Hematopoietic multipotent progenitor cell (in vitro differentiated cells): ENCODE data around the gene GLIS1. TPM values are rescaled to one million over a fixed set of nuclear protein-coding genes. Genes with fewer than 3 reads are reported as not detected.
A peak's percentile ranks its signal among the peaks of the same experiment; 100 is the strongest.

ENCODE experiments used
- DNase-seq, 3 donors: peaks; one replicate each; pipeline ENCODE4 v3.0.0-alpha.2; 2011 to 2015; ENCODE audit warnings: low read depth in 2 of 3, low spot score in 2 of 3
- total RNA-seq: library from RNA; depleted of rRNA; stranded (reverse); fragments of >200 nt; gene quantifications from one replicate; pipeline ENCODE4 v1.2.3, GENCODE V29; 2012

Gene GLIS1
- total RNA-seq, 1 donor, result not detected

DNA sequence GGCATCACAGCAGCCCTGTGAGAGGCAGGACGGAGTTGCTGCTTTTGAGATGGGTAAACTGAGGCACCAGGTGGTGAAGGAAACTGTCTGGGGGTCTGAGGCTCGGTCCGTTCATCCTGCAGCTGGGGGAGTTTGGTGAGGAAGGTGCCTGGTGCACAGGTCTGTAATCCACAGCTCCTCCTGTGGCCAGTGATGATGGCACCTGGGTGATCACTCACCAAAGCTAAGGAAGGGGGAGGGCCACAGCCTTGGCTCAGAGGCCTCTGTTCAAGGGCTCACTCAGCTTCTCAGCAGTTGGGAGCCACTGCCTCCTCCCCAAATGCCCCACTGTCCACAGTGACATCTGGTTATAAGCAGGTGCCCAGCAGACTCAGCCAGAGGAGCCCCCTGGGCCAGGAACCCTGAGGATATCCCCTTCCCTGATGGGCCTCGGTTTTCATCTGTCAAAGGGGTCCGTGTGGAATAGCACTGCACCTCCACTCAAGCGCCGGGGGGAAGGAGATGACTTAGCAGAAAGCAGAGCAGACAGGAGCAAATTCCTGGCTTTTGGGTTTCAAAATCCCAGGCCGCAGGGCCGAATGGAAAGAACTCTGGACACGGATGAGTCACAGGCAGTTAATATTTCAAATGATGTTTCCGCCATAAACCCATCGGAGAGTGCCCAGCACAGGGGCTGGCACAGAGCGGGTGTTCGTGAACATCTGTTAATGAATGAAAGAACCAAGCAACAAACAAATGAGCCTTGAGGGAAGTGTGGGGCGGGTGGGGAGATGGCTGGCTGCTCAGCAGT, 197.0 kb downstream of the GLIS1 start:
- DNase-seq, result peak in 2 of 3 donors; percentile 26 to 52

DNA sequence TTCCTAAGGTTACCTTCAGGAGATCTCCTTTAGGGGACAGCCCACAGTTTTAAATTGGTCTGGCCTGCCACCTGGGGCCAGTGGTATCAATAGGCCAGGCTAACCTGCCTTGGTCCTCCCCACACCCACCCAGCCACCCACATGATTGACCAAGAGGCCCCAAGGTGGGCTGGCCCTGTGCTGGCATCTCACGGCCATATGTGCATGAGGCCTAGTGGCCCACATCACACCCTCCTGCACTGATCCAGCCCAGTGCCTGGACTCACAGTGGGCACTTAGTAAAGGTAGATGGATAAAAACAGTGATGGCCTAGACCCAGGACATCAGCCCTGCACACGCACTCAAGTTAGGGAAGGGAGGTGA, 197.7 kb downstream of the GLIS1 start:
- DNase-seq, result no peak

DNA sequence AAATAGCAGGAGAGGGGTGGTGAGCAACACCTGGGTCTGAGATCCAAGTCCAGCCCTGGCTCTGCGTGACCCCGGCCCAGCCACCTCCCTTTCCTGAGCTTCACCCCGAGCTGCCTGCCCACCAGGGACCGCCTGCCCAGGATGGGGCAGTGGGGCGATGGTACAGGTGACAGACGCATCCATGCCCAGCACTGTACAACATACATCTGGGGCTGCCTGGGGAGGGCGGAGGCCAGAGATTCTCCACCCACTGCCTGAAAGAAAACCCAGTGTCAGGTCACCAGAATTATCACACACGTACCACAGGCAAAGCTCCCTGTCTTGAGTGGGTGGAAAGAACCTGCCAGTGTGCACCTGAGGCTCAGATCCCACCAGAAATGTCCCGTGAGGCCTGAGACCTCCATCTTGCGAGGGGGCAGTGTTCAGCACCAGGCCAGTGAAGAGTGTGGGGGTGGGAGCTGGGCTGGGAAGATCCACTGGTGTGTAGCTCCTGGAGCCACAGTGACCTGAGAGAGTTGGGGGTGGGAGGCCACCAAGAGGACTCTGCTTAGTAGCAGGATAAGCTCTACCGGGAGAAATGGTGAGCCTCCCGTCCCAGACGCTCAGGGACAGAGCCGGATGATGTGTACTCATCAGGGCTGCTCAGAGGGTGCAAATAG, 198.2 kb downstream of the GLIS1 start:
- no peak for DNase-seq

DNA sequence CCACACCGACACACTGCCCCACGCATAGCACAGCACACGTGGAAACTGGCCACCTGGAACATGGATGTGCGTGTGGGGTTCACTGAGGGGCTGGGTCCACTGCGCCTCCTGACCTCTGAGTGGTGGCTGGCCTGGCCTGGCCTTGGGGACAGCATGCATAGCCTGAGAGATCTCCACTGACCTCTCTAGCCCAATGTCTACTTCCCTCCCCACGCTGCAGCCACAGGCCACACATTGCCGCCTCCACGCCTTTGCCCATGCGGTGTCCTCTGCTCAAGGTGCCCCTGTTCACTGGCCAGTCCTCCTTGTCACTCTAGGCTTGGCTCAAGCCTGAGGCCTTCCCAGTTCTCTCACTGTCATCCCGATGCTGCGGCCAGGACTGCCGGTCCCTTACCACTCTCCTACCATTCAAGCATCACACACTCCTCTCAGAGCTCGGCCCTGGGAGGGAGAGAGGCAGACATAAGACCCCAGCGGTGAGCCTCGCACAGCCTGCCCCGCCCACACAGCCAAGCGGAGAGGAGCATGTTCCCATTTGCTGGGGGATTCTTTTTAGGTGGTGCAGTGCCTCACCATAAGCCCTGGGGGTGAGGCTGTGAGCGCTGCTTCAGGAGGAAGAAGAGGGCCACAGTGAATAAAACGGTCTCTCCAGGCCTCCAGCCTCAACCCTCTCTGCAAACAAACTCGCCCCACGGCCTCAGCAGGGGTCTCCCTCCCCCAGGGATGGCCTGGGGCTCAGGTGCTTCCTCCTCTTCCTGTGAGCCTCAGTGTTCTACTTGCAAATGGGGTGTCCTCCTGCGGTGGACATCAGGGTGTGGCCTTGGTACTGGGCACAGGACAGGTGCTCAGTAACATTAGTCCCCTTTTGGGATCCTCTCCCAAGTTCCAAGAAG, 199.0 kb downstream of the GLIS1 start:
- no peak for DNase-seq

DNA sequence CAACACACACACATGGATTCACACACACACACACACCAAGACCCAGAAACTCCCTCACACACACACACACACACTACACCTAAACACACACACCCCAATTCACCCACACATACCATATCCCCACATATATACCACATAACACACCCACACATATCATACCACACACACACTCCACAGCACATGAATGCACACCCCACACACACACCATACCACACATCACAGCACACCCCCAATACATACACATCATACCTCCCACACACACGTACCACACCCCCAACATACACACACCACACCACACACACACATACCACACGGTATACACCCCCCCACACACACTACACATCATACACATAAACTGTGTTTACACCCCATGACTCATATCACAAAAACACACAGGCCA, 199.7 kb downstream of the GLIS1 start:
- no peak for DNase-seq

DNA sequence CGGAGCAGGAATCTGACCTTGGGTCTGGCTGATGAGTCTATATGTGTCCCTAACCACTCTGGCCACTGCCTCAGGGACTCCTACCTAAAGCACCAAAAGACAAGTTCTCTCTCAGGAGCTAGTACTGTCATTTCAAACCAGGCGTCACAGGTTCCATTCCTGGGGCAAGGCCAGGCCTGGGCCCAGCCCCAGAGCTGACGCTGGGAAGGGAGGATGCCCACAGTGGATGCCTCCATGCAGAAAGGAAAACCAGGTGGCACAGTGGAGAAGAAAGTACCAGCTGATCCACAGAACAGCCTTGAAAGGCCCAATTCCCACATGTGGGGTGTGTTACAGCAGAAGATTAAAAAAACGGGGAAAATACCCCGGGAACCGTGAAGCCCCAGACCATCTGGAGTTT, 202.4 kb downstream of the GLIS1 start:
- DNase-seq, result no peak

DNA sequence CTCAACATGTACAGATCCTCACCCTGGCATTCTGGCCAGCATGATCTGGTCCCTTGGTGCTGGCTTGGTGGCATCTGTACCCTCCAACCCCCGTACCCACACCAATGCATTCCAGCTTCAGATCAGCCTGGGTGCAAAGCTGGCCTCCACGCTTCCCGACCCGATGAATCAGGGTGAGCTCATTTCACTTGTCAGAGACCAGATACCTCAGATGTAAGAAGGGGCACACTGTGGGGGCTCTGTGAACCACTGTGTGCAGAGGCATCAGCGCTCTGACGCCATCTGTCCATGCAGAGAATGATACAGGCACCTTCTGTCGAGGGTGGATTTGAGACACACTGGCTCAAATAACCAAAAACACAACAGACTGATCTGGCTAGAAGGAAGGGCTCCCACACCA, 203.1 kb downstream of the GLIS1 start:
- DNase-seq, result no peak

DNA sequence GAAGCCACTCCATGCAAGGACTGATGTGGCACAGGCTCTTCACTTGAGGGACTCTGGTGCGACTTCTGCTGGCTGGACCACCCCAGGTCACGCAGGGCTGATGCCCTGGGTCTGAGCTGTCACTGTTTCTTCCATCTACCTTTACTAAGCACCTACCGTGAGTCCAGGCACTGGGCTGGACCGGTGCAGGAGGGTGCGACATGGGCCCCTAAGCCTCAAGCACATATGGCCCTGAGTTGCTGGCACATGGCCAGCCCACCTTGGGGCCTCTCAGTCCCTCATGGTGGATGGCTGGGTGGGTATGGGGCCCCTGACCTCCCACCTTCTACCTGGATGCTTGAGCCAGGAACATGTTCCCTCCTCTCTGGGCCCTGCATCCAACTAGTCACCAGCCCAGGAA, 203.7 kb downstream of the GLIS1 start:
- DNase-seq, result no peak

DNA sequence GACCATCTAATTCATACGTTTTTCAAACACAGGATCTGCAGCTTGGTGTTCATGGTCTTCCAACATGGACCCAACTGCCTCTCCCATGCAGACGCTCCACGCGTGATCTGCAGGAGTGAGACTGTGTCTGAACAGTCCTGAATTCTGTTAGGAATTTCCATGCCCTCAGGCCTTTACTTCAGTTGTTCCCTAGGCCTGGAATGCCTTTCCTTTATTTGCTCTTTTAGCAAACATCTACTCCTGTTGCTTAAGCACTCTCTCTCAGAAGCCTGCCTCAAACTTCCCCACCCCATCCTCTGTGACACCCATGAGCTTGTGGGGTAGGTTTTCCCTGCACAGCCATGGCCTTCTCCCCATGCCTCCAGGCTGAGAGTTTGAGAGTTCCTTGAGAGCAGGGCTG, 206.1 kb downstream of the GLIS1 start:
- DNase-seq, result no peak

DNA sequence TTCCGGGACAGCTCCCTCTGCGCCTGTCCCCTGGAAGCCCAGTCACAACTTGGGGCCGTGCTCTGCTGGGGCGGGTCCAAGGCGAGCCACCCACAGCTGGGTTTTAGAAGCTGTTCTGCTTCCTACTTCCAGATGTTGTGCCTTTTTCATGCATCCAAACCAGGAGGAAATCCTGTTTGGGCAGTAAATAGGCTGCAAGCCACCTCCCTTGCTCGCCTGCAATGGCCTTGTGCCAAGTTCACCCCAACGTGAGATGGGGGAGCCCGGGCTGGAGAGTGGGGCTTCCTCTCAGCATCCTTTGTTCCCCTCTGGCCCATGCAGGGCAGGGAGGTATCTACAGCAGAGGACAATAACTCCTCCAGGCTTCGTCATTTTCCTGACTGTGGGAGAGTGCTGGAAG, 206.6 kb downstream of the GLIS1 start:
- peak in 2 of 3 donors; percentile 16 to 56 for DNase-seq

DNA sequence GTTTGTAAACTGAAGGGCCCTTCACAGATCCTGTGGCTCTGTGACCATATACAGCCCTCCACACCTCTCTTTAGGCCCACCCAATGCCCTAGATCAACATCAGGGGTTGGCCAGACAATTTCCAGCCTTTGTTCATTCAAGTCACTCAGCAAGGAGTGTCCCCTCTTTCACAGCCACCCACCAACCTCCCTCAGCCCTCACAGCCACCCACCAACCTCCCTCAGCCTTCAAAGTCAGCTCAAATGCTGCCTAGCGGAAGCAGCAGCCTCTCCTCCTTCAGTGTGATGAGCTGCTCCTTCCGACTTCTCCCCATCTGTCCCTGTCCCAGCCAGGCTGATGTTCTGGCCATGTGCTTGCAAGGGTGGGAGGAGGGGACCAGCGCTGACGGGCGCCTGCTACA, 208.4 kb downstream of the GLIS1 start:
- DNase-seq, result no peak

DNA sequence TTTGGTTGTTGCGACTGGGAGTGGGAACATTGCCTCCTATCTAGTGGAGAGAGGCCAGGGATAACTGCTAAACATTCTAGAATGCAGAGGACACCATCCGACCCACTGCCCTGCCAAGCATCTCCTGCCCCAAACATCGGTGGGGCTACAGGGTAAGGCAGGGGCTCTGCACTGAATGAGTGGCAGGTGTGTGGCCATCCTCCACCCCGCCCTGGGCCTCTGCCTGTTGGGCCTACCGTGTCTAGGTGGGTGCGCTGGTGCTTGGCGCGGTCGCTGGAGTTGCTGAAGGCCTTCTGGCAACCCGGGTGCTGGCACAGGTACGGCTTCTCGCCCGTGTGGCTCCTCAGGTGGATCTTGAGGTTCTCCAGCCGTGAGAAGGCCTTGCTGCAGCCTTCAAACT, 209.4 kb downstream of the GLIS1 start:
- no peak for DNase-seq

DNA sequence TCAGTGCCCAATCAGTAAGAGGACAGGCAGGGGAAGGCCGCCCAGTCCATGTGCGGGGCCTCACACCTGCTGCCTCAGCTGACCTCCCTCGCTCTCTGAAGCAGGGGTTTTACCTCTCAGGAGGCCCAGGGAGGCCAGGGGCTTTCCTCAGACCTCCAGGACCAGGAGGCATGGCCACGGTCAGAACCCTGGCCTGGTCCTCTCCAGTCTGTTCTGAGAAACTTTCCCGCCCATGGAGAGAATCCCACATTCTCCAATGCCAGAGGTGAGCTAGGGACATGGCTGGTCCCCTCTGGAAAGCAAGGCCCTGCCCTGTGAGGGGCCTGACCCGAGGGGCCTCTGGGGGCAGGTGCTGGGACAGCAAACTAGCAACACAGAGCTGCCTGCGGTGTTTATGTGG, 211.6 kb downstream of the GLIS1 start:
- DNase-seq, result no peak

DNA sequence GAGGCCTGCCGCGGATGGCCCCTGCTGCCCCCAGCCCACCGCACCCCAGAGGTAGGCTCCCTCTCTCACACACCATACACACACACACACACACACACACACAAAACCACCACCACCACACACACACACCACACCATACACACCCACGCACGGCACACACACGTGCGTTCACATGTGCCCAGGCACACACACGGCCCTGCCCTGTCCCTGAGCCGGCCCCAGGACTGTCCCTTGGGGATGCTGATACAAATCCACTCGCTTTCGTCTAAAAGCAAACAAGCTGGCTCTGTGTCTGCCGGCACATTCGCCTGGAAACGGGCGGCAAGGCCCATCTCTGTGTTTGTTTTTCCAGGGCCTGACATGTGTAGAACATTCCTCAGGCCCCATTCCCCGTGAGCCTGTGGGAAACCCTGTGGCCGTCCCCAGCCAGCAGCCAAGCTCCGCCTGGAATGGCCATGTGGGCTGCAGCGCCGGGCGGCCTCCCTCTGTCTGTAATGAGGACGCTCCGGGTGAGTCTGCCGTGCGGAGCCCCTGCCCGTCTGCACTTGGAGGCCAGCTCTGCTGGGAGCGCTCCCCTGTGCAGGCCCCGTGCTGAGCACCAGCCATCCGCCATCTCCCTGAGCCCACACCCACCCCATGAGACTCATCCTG, 212.4 kb downstream of the GLIS1 start:
- DNase-seq, result no peak

DNA sequence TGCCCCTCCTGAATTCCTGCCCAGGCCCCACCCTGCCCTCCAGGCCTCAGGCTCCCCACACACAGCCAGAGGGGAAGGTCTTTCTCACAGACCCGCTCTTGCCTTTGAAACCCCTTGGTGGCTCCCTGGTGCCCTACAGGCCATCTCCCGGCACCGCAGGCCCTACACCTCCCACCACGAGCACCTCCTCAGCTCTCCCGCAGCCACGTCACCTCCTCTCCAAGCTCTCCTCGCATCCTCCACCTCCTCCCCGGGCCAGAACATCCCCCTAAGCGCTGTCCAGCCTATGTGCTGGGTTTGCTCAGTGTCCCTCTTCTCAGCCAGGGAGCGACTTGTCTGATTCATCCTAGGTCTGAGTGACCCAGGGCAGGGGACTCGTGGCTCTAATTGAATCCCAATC, 213.4 kb downstream of the GLIS1 start:
- no peak for DNase-seq

DNA sequence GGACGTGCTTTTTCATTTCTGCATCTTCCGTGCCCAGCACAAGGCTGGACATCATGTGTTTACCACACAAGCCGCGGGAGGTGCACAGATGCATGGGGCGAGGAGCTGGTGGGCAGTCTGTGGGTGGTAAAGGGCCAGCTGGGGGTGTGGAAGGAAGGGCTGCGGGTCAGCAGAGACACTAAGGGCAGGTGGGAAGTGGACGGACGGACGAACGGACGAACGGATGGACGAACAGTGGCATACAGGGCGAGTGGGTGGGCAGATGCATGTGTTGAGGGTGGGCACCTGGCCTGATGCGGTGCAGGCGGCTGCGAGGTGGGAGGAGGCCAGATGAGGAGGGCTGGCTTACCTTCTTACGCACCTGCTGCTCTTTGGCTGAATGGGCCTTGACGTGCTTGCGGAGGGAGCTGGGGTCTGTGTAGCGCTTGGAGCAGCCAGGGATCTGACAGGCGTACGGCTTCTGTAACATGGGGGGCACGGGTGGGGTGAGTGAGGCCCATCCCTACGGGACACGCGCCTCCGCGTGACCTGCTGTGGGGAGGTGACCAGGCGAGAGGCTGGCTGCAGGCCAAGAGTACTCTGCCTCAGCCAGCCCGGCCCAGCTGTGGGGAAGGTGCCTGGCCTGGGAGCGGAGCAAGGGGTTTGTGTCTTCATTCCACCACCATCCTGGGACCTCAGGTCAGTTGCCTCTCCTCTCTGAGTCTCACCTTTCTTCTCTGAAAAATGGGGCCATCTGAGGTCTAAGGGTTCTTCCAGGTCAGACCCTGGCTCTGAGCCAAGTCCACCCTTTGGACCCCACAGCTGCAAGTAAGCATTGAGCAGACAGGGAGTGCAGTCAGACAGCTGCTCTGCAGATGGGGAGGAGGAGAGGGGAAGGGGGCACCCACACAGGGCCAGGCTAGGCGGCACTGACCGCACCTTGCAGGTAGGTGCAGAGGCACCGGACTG, 214.3 kb downstream of the GLIS1 start:
- DNase-seq, result no peak

DNA sequence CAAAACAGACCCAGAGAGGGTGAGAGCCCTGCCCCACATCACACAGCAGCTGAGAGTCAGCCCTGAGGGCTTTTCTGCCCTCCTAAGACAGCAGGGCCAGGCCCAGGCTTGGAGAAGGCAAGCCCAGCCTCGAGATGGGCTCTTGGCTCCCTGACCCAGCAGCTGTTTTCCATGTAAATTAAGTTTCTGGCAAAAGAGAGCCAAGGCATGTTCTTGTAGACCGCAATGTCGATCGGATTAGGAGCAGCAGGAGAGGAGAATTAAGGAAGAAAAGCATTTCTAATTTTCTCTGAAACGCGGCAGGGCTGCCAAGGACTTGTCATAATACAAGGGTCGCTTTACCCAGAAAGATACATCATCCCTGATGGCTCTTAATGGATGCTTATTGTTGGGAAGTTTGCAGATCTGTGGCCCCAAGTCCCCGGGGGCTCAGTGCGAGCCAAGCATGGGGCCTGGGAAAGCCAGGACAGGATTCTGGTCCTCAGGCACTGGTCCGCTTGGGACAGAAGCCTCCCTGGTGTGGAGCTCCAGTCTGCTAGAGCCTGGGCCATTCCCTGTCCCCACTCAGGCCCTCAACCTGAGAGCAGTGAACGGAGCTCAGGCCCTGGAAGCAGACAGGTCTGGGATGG, 216.9 kb downstream of the GLIS1 start:
- DNase-seq, result no peak

DNA sequence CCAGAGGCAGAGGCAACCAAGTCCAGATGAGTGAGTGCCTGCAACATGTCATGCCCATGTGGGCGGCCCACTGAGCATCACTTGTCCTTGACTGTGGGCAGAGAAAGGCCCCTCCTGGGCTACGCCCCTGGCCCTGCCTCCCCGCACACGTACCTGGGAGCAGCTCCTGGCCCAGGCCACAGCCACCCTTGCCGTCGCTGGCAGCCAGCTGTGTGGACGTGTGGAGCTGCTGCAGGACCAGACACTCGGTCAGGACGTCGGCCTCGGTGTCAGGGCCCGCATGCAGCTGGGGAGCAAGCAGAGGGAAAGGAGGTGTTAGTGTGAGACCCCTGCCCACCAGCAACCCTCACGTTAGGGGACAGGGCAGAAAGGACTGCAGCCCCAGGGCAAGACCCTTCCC, 218.5 kb downstream of the GLIS1 start:
- DNase-seq, result no peak

DNA sequence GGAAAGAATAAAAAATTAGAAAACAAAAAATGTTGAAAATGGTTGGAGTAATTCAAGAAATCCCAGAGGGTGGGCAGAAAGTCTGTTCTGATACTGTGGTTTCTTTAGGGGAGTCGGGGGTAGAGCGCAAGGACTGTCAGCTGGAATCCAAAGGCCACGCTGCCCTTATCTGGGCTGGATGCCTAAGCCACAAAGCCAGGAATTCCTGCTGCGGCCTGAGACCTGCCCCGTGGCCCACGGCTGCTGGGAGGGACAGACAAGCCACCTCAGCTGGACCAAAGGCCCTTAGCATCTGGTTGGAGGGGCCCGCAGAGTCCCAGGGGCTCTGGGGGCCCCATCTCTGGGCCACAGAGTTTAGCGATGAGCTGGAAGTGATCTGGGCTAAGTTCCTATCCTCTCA, 219.5 kb downstream of the GLIS1 start:
- no peak for DNase-seq
